GM18873 (cell line): ENCODE measurements around the gene MRM2.
"Not testable (repeated sequence)": the region's sequence is repeated elsewhere in the genome, so short reads cannot be mapped to it uniquely, and the experiment has no call there.

ENCODE experiments used
- ATAC-seq: cut with Tn5 transposase; IDR thresholded peaks from one replicate; pipeline ENCODE4 v1.9.1; 2021; ENCODE audit warnings: mild to moderate bottlenecking, moderate library complexity, moderate number of reproducible peaks; ENCODE audit not compliant: unreplicated experiment, low FRiP score

Gene MRM2

DNA sequence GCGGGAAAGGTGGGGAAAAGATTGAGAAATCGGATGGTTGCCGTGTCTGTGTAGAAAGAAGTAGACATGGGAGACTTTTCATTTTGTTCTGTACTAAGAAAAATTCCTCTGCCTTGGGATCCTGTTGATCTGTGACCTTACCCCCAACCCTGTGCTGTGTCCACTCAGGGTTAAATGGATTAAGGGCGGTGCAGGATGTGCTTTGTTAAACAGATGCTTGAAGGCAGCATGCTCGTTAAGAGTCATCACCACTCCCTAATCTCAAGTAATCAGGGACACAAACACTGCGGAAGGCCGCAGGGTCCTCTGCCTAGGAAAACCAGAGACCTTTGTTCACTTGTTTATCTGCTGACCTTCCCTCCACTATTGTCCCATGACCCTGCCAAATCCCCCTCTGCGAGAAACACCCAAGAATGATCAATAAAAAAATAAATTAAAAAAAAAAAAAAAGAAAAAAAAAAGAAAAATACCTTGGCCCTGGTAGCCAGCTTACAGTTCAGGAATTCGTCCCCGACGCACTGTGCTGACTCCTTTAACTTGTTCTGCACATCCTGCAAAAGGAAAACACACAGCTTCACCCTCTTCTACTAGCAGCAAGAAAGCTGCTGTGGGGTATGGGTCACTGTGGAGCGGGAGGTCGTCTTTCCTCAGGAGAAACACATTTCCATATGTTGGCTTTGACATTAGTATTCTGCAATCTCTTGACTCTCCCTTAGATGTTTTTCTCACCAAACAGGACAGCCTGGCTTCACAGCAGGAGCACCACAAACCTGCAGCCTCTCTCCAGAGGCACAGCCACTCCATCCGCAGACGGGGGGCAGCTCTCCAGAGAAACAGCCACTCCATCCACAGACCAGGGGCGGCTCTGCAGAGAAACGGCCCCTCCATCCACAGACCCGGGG, 27.3 kb upstream of the MRM2 start:
- not testable (repeated sequence) for ATAC-seq

DNA sequence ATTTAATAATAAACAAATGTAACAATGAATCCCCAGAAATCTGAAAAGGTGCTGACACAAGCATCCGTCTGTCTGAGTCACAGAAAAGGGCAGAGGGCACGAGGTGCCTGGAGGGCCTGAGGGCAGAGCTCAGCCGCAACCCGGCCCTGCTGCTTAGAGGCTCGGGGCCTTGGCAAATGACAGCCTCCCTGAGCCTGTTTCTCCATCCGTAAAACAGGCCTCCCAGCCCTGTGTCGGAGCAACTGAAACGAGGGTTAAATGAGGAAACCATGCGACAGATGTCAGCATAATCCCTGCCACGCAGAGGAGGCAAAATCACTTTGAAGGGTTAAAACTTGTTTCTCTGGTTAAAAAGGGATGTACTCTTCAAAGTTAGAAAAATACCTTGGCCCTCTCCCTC, 24.9 kb upstream of the MRM2 start:
- no peak for ATAC-seq

DNA sequence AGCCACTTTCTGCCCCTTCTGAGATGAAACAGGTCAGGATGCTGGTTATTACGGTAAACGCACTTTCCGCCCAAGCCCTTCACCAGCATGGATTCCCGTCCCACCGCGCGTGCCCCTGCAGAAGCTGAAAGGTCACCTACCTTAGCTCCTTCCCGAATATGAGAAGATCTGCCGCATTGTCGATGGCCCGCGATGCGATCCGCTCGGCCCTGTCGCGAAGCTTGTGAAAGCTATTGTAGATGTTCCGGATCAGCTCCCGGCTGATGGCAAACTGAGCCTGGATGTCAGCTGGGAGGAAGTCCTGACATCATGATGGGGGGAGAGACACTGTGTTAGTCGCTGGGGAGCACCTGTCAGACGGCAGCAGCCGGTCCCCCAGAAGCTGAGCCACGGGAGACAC, 22.2 kb upstream of the MRM2 start:
- ATAC-seq: no peak

DNA sequence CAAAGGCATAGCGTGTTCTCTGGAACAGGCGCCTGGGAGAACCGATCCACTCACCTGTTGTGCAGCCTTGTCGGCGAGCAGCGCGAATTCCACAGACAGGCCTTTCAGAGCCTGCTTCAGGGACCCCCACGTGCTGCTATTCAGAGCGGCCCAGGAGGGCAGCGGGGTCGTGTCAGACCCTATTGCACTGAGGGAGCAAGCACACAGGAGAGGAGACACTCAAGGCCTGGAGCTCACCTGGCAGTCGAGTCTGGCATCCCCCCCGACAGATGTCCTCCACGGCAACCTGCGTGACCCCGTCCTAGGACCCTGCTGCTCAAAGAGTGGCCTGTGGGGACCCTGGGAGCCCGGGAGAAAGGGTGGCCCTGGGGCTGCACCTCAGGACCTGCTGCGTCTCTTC, 21.2 kb upstream of the MRM2 start:
- ATAC-seq: no peak

GRCh38 chr7:2261611-2262010, 19.6 kb upstream of the MRM2 start:
- no peak for ATAC-seq

DNA sequence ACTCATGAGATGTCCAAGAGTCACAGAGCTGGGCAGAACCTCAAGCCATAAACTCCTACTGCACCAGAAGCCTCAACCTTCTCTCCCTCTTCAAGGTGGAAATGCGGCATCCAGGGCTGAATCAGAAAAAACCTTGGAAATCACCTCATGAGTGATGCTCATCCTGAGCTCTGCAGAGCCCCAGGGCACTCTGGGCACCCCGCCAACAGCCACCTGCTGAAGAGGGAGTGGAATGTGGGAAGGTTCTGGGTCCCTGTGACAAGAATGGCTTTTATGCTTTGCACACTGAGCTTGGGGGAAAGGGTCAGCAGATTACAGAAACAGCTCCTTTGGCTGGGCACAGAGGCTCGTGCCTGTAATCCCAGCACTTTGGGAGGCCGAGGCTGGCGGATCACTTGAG, 18.8 kb upstream of the MRM2 start:
- no peak for ATAC-seq

GRCh38 chr7:2259480-2259879, 17.5 kb upstream of the MRM2 start:
- no peak for ATAC-seq

DNA sequence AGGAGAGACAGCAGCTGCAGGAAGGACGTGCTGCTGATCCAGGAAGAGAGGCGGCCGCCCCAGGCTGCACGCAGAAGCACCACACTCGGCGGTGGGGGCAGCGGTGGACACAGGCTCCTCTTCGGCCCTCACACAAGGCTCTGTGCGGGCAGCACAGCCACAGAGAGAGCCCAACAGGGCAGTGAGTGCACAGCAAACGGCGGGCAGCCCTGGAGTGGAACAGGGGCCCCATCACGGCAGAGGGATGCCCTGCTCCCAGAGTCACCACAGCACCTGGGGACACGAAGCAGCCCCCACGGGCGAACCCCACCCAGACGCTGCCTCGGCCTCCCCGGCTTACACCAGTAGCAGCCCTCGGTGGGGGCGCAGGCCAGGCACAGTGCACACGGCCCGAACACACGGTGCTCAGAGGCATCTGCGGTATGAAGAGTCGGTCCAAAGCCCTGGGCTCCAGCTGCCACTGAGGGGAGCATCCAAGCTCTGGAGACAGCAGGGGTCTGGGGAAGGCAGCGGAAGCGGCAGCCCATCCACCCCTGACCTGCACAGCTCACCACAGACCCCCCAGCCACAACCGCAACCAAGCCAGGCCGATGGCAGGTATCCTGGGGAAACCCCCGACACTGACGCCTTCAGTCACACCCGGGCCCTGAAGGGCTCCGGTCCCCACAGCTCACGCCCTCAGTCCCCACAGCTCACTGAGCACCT, 16.8 kb upstream of the MRM2 start:
- no peak for ATAC-seq

DNA sequence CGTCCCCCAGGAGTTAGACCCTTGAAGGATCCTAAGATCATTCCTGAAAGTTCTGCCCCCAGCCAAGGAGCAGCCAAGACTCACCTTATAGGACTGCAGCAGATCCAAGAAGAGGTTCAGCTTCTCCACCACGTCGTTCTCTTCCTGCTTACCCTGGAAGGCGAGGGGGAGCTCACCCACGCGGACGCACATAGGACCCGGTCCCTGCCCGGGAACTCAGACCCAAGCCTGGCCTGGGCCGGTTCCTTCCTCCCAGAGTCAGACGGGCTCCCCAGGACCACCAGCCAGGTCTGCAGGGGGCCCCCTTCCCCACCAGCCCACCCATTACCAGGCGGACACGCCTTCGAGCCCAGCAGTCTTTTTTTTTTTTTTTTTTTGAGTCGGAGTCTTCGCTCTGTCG, 15.6 kb upstream of the MRM2 start:
- no peak for ATAC-seq

GRCh38 chr7:2257046-2257551, 15.1 kb upstream of the MRM2 start:
- no peak for ATAC-seq

- no peak for ATAC-seq
Measured at GRCh38 chr7:2256306-2257045, 14.5 kb upstream of the MRM2 start.

DNA sequence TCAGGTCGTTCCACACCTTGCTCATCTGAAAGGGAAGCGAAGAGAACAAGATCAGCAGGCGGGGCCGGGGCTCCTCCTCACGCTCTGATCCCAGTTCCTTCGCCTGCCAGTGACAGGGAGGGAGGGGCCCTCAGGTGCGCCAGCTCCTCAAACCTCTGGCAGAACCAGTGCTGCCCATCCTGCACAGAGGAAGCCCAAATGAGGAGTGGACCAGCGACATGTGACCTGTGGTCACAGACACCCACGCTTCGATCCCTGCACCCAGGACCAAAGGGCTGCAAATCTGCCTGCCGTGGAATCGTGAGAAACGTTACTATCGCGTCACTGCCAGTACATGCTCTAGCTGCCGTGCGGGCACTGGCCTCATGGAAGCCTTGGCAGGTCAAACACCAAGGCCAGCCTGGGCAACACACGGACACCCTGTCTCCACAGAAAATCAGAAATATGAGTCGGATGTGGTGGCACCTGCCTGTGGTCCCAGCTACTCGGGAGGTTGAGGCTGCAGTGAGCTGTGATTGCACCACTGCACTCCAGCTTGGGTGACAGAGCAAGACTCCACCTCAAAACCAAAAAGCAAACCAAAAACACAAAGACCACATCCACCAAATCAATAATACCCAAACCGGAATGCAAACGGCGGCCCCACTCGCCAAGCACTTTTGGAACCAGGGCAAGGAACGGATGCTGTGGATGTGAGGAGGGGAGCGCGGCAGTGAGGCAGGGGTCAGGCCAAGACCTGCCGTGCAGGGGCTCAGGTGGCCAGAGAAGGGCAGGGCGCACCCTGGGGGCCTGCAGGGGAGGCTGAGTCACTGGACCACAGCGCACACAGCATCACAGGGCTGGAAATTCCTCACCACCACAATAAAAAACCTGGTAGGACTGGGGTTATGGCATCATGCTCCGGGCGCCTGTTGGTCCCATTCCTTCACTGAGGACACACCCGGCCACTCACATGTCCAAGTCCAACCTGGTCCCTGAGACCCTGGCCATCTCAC, 13.4 kb upstream of the MRM2 start:
- ATAC-seq: no peak

DNA sequence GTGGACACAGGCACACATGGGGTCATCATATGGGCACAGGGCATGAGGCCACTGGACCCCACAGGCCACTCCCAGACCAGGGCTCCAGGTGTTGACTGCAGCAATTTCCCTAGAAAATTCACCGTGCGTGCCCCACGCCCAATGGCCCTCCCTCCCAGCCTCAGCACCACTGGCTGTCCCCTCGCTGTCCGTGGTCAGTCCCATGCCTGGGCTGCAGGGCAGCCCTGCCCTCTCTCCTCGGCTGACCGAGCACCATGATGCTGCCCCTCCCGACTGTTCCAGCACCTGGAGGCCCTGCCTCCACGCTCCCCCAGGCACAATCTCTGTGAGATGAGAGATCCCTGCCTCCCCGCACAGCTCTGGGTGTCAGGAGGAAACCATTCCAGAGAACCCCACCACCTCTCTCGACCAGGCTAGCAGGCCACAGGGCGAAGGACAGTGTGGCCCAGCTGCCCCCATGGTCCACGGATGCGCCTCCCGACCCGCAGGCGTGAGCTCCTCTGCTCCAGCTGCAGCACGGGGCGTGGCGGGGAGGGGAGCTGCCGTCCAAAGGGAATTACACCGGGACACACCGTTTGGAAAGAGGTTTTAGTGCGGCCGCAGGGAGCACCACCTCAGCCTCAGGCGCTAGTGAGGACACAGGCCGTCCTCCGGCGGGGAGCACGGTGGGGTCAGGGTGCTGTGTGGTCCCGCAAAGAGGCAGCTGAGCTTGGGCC, 12.6 kb upstream of the MRM2 start:
- no peak for ATAC-seq

GRCh38 chr7:2253525-2254244, 11.7 kb upstream of the MRM2 start:
- no peak for ATAC-seq

GRCh38 chr7:2253021-2253420, 11.0 kb upstream of the MRM2 start:
- ATAC-seq: no peak

DNA sequence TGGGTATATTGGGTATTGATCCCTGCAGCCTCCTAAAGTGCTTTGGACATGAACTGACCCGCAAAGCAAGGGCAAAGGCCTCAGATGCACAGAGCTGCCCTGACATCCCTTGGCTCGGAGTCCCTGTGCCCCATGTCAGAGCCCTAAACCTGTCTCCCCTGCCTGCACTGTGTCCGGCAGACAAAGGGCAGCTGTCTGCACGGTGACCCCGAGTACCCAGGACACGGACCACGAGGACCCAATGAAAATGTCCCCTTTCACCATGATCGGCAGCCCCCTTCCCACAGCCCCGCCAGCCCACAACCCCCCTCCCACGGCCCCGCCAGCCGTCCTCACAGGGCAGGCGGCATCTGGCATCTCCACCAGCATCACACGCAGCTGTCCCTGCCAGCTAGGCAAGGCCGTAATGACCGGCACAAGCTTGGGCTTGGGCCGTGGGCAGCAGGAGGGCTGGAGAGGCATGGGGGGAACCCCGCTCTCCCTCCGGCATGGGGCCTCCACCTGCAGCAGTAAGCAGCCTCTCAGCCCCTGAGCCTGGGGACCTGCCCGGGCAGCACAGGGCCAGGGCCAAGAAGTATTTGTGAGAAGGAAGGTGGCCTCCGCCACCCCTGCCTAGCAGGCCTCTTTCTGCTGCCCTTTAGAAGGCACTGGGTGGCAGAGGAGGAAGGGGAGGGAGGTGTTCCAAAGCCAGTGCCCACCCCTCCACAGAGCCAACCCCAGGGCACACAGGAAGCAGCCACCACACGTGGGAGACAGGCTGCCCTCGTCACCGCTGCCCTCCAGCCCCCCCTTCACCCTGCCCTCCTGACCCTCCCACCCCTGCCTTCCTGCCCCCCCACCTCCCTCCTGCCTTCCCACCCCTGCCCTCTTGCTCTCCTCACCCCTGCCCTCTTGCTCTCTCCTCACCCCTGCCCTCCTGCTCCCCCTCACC, 10.1 kb upstream of the MRM2 start:
- ATAC-seq: no peak

DNA sequence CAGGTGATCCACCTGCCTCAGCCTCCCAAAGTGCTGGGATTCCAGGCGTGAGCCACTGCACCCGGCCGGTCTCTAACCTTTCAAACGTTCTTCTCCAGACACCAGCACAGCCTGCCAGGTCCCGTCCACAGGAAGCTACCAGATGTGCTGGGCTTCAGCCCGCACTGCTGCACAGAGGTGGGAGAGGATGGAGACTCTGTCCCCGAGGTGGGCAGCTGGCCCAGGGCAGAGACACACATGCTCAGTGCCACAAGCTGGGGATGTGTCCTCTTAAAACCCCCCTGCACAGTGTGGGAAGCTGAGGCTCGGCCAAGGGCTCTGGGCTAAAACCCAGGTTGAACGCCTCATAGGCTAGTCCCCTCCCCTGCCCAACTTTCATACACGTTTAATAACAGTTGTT, 9.4 kb upstream of the MRM2 start:
- no peak for ATAC-seq
